Activated naive CD8-positive, alpha-beta T cell treated with anti-CD3 and anti-CD28 coated beads for 36 hours (primary cell): Measurements from ENCODE around the gene TMEM120B. TPM values are rescaled to one million over a fixed set of nuclear protein-coding genes. Genes with fewer than 3 reads are reported as not detected.
"Not testable (repeated sequence)": the region's sequence is repeated elsewhere in the genome, so short reads cannot be mapped to it uniquely, and the experiment has no call there.

Experiments
- DNase-seq: peaks from one replicate; pipeline ENCODE4 v3.0.0; 2021
- H3K27ac Mint-ChIP-seq: one replicate; pipeline ENCODE4 v1.8.0; 2022; ENCODE audit warnings: mild to moderate bottlenecking, moderate library complexity, mixed read lengths
- H3K27me3 Mint-ChIP-seq: one replicate; pipeline ENCODE4 v1.8.0; 2022; ENCODE audit warnings: mild to moderate bottlenecking, mixed read lengths
- H3K36me3 Mint-ChIP-seq: one replicate; pipeline ENCODE4 v1.8.0; 2021; ENCODE audit warnings: mild to moderate bottlenecking, mixed read lengths
- H3K4me1 Mint-ChIP-seq: one replicate; pipeline ENCODE4 v1.8.0; 2021; ENCODE audit warnings: mixed read lengths
- H3K4me3 Mint-ChIP-seq: one replicate; pipeline ENCODE4 v1.8.0; 2022; ENCODE audit warnings: mild to moderate bottlenecking, moderate library complexity, mixed read lengths
- H3K9me3 Mint-ChIP-seq: one replicate; pipeline ENCODE4 v1.8.0; 2022; ENCODE audit warnings: mixed read lengths
- total RNA-seq, 2 experiments: library from RNA; stranded (reverse); gene quantifications; one replicate each; pipeline ENCODE4 v1.2.3, GENCODE V29; 2021

Gene TMEM120B
- total RNA-seq, 2 experiments from 2014 or later: 14.5 to 15.2 TPM

GRCh38 chr12:121748571-121749265, 36.2 kb downstream of the TMEM120B start:
- no peak overlapping the region for H3K4me3 Mint-ChIP-seq
- peaks cover 2% of the 10 kb centered on the region for H3K4me1 Mint-ChIP-seq
- H3K27ac Mint-ChIP-seq: peak overlapping the region; percentile 1
- no peak for DNase-seq
- peaks cover 13% of the 10 kb centered on the region for H3K36me3 Mint-ChIP-seq
- H3K9me3 Mint-ChIP-seq: no peaks in the 10 kb centered on the region
- H3K27me3 Mint-ChIP-seq: no peaks in the 10 kb centered on the region

- no peak for DNase-seq
- no peaks in the 10 kb centered on the region for H3K27me3 Mint-ChIP-seq
- H3K9me3 Mint-ChIP-seq: no peaks in the 10 kb centered on the region
- H3K36me3 Mint-ChIP-seq: peaks cover 13% of the 10 kb centered on the region
- peaks cover 2% of the 10 kb centered on the region for H3K4me1 Mint-ChIP-seq
- H3K27ac Mint-ChIP-seq: no peak overlapping the region
- no peak overlapping the region for H3K4me3 Mint-ChIP-seq
These were observed 36.7 kb downstream of the TMEM120B start for GRCh38 chr12:121749267-121749666.

- Mint-ChIP-seq H3K4me1 (peaks cover 2% of the 10 kb centered on the region), H3K27ac (peak overlapping the region; percentile 54), H3K9me3 (no peaks in the 10 kb centered on the region), H3K36me3 (peaks cover 13% of the 10 kb centered on the region), H3K4me3 (no peak overlapping the region), H3K27me3 (no peaks in the 10 kb centered on the region)
- no peak for DNase-seq
These were observed 38.0 kb downstream of the TMEM120B start for GRCh38 chr12:121750507-121750955.

GRCh38 chr12:121751034-121751433, 38.5 kb downstream of the TMEM120B start:
- H3K4me3 Mint-ChIP-seq: no peak overlapping the region

GRCh38 chr12:121751749-121752351, 39.3 kb downstream of the TMEM120B start:
- H3K27ac Mint-ChIP-seq: no peak overlapping the region
- H3K27me3 Mint-ChIP-seq: no peaks in the 10 kb centered on the region
- no peak overlapping the region for H3K4me3 Mint-ChIP-seq

More at GRCh38 chr12:121751034-121751433, 38.5 kb downstream of the TMEM120B start:
- no peaks in the 10 kb centered on the region for H3K27me3 Mint-ChIP-seq
- no peaks in the 10 kb centered on the region for H3K9me3 Mint-ChIP-seq
- peaks cover 13% of the 10 kb centered on the region for H3K36me3 Mint-ChIP-seq
- no peak overlapping the region for H3K27ac Mint-ChIP-seq
- DNase-seq: no peak
- H3K4me1 Mint-ChIP-seq: peaks cover 5% of the 10 kb centered on the region

GRCh38 chr12:121753844-121754264, 41.3 kb downstream of the TMEM120B start:
- Mint-ChIP-seq H3K4me1 (peaks cover 14% of the 10 kb centered on the region), H3K27ac (no peak overlapping the region), H3K4me3 (no peak overlapping the region), H3K9me3 (no peaks in the 10 kb centered on the region), H3K36me3 (peaks cover 16% of the 10 kb centered on the region), H3K27me3 (no peaks in the 10 kb centered on the region)
- DNase-seq: no peak

More at GRCh38 chr12:121751749-121752351, 39.3 kb downstream of the TMEM120B start:
- Mint-ChIP-seq H3K9me3 (no peaks in the 10 kb centered on the region), H3K4me1 (peaks cover 13% of the 10 kb centered on the region), H3K36me3 (peaks cover 16% of the 10 kb centered on the region)
- no peak for DNase-seq

- no peak overlapping the region for H3K4me3 Mint-ChIP-seq
- no peaks in the 10 kb centered on the region for H3K9me3 Mint-ChIP-seq
- DNase-seq: no peak
- peaks cover 14% of the 10 kb centered on the region for H3K4me1 Mint-ChIP-seq
- H3K27ac Mint-ChIP-seq: no peak overlapping the region
- H3K27me3 Mint-ChIP-seq: no peaks in the 10 kb centered on the region
- peaks cover 12% of the 10 kb centered on the region for H3K36me3 Mint-ChIP-seq
These were observed 42.3 kb downstream of the TMEM120B start for GRCh38 chr12:121754836-121755235.

GRCh38 chr12:121755591-121755990, 43.0 kb downstream of the TMEM120B start:
- H3K27me3 Mint-ChIP-seq: no peaks in the 10 kb centered on the region
- peaks cover 9% of the 10 kb centered on the region for H3K36me3 Mint-ChIP-seq
- no peak overlapping the region for H3K4me3 Mint-ChIP-seq
- no peak for DNase-seq
- no peak overlapping the region for H3K27ac Mint-ChIP-seq
- no peaks in the 10 kb centered on the region for H3K9me3 Mint-ChIP-seq
- H3K4me1 Mint-ChIP-seq: peaks cover 12% of the 10 kb centered on the region

- not testable (repeated sequence) for H3K36me3 Mint-ChIP-seq, H3K27ac Mint-ChIP-seq, H3K27me3 Mint-ChIP-seq, DNase-seq, H3K9me3 Mint-ChIP-seq, H3K4me3 Mint-ChIP-seq
- peaks cover 12% of the 10 kb centered on the region for H3K4me1 Mint-ChIP-seq
These were observed 46.0 kb downstream of the TMEM120B start for GRCh38 chr12:121758536-121758935.

- no peak for DNase-seq
- Mint-ChIP-seq H3K4me1 (no peaks in the 10 kb centered on the region), H3K9me3 (no peaks in the 10 kb centered on the region), H3K27me3 (no peaks in the 10 kb centered on the region), H3K4me3 (no peak overlapping the region), H3K36me3 (peaks cover 2% of the 10 kb centered on the region), H3K27ac (no peak overlapping the region)
These were observed 49.7 kb downstream of the TMEM120B start for GRCh38 chr12:121762269-121762668.

- no peak overlapping the region for H3K27ac Mint-ChIP-seq
- DNase-seq: no peak
These were observed 52.3 kb downstream of the TMEM120B start for GRCh38 chr12:121764808-121765207.

GRCh38 chr12:121765573-121765972, 53.0 kb downstream of the TMEM120B start:
- H3K4me1 Mint-ChIP-seq: no peaks in the 10 kb centered on the region
- no peaks in the 10 kb centered on the region for H3K27me3 Mint-ChIP-seq
- H3K36me3 Mint-ChIP-seq: peaks cover 2% of the 10 kb centered on the region
- DNase-seq: no peak
- no peaks in the 10 kb centered on the region for H3K9me3 Mint-ChIP-seq
- no peak overlapping the region for H3K27ac Mint-ChIP-seq
- H3K4me3 Mint-ChIP-seq: no peak overlapping the region

More at GRCh38 chr12:121764808-121765207, 52.3 kb downstream of the TMEM120B start:
- no peak overlapping the region for H3K4me3 Mint-ChIP-seq
- H3K9me3 Mint-ChIP-seq: no peaks in the 10 kb centered on the region
- peaks cover 2% of the 10 kb centered on the region for H3K36me3 Mint-ChIP-seq
- no peaks in the 10 kb centered on the region for H3K27me3 Mint-ChIP-seq
- no peaks in the 10 kb centered on the region for H3K4me1 Mint-ChIP-seq

- no peak for DNase-seq
- Mint-ChIP-seq H3K9me3 (no peaks in the 10 kb centered on the region), H3K27ac (no peak overlapping the region), H3K4me3 (no peak overlapping the region), H3K27me3 (no peaks in the 10 kb centered on the region), H3K36me3 (peaks cover 2% of the 10 kb centered on the region), H3K4me1 (no peaks in the 10 kb centered on the region)
These were observed 53.9 kb downstream of the TMEM120B start for GRCh38 chr12:121766290-121767039.

- Mint-ChIP-seq H3K4me3 (no peak overlapping the region), H3K27me3 (no peaks in the 10 kb centered on the region), H3K9me3 (no peaks in the 10 kb centered on the region)
These were observed 55.0 kb downstream of the TMEM120B start for GRCh38 chr12:121767525-121768016.

GRCh38 chr12:121769297-121769830, 56.8 kb downstream of the TMEM120B start:
- no peaks in the 10 kb centered on the region for H3K9me3 Mint-ChIP-seq
- peaks cover 4% of the 10 kb centered on the region for H3K4me1 Mint-ChIP-seq
- H3K36me3 Mint-ChIP-seq: peaks cover 2% of the 10 kb centered on the region
- H3K27me3 Mint-ChIP-seq: no peaks in the 10 kb centered on the region
- no peak for DNase-seq
- no peak overlapping the region for H3K27ac Mint-ChIP-seq
- no peak overlapping the region for H3K4me3 Mint-ChIP-seq

More at GRCh38 chr12:121767525-121768016, 55.0 kb downstream of the TMEM120B start:
- Mint-ChIP-seq H3K36me3 (peaks cover 2% of the 10 kb centered on the region), H3K4me1 (no peaks in the 10 kb centered on the region), H3K27ac (no peak overlapping the region)
- no peak for DNase-seq
